ENCODE measurements around the gene HNF1A.

HNF1A gene

GRCh38 chr12:120979862-120980696 is 1.7 kb downstream of the HNF1A start:
- Histone ChIP-seq H3K36me3 (ENCODE audit: control insufficient read depth in 1 of 2, insufficient read depth in 2 of 2, low read length in 2 of 2) (no peaks in the 10 kb centered on the region), H3K9me3 (ENCODE audit: control insufficient read depth in 1 of 2, low read length in 2 of 2) (no peaks in the 10 kb centered on the region), H3K27me3 (ENCODE audit: low read depth, low read length) (no peaks in the 10 kb centered on the region), H3K4me1 (ENCODE audit: control insufficient read depth in 1 of 2, insufficient read depth in 2 of 2, low read length in 2 of 2) (peaks cover 0 to 3% of the 10 kb centered on the region in 2 donors), H3K4me3 (ENCODE audit: low read depth in 1 of 2, low read length in 2 of 2) (peak overlapping the region in 1 of 2 donors; percentile 53), H3K27ac (ENCODE audit: low read length) (peak overlapping the region; percentile 40)

GRCh38 chr12:120980800-120981368 is 2.5 kb downstream of the HNF1A start:
- Histone ChIP-seq H3K27me3 (ENCODE audit: low read depth, low read length) (no peaks in the 10 kb centered on the region), H3K9me3 (ENCODE audit: control insufficient read depth in 1 of 2, low read length in 2 of 2) (no peaks in the 10 kb centered on the region), H3K4me3 (ENCODE audit: low read depth in 1 of 2, low read length in 2 of 2) (peak overlapping the region in 1 of 2 donors; percentile 53), H3K4me1 (ENCODE audit: control insufficient read depth in 1 of 2, insufficient read depth in 2 of 2, low read length in 2 of 2) (peaks cover 0 to 3% of the 10 kb centered on the region in 2 donors), H3K27ac (ENCODE audit: low read length) (peak overlapping the region; percentile 40), H3K36me3 (ENCODE audit: control insufficient read depth in 1 of 2, insufficient read depth in 2 of 2, low read length in 2 of 2) (no peaks in the 10 kb centered on the region)

- H3K27ac ChIP-seq (ENCODE audit: low read length): peak overlapping the region; percentile 40
Measured at GRCh38 chr12:120981407-120981941, 3.1 kb downstream of the HNF1A start.

GRCh38 chr12:120982659-120983058 is 4.3 kb downstream of the HNF1A start:
- Histone ChIP-seq H3K27ac (ENCODE audit: low read length) (no peak overlapping the region), H3K36me3 (ENCODE audit: control insufficient read depth in 1 of 2, insufficient read depth in 2 of 2, low read length in 2 of 2) (no peaks in the 10 kb centered on the region), H3K4me1 (ENCODE audit: control insufficient read depth in 1 of 2, insufficient read depth in 2 of 2, low read length in 2 of 2) (peaks cover 0 to 3% of the 10 kb centered on the region in 2 donors)

More at GRCh38 chr12:120981407-120981941, 3.1 kb downstream of the HNF1A start:
- Histone ChIP-seq H3K36me3 (ENCODE audit: control insufficient read depth in 1 of 2, insufficient read depth in 2 of 2, low read length in 2 of 2) (no peaks in the 10 kb centered on the region), H3K4me1 (ENCODE audit: control insufficient read depth in 1 of 2, insufficient read depth in 2 of 2, low read length in 2 of 2) (peaks cover 0 to 3% of the 10 kb centered on the region in 2 donors), H3K4me3 (ENCODE audit: low read depth in 1 of 2, low read length in 2 of 2) (no peak overlapping the region), H3K9me3 (ENCODE audit: control insufficient read depth in 1 of 2, low read length in 2 of 2) (no peaks in the 10 kb centered on the region), H3K27me3 (ENCODE audit: low read depth, low read length) (no peaks in the 10 kb centered on the region)

GRCh38 chr12:120983759-120984158 is 5.4 kb downstream of the HNF1A start:
- H3K27ac ChIP-seq (ENCODE audit: low read length): peak overlapping the region; percentile 58
- no peaks in the 10 kb centered on the region for H3K27me3 ChIP-seq (ENCODE audit: low read depth, low read length)
- no peaks in the 10 kb centered on the region for H3K9me3 ChIP-seq (ENCODE audit: control insufficient read depth in 1 of 2, low read length in 2 of 2)
- no peak overlapping the region for H3K4me3 ChIP-seq (ENCODE audit: low read depth in 1 of 2, low read length in 2 of 2)
- H3K36me3 ChIP-seq (ENCODE audit: control insufficient read depth in 1 of 2, insufficient read depth in 2 of 2, low read length in 2 of 2): no peaks in the 10 kb centered on the region
- H3K4me1 ChIP-seq (ENCODE audit: control insufficient read depth in 1 of 2, insufficient read depth in 2 of 2, low read length in 2 of 2): peaks cover 0 to 3% of the 10 kb centered on the region in 2 donors

More at GRCh38 chr12:120982659-120983058, 4.3 kb downstream of the HNF1A start:
- Histone ChIP-seq H3K4me3 (ENCODE audit: low read depth in 1 of 2, low read length in 2 of 2) (no peak overlapping the region), H3K9me3 (ENCODE audit: control insufficient read depth in 1 of 2, low read length in 2 of 2) (no peaks in the 10 kb centered on the region), H3K27me3 (ENCODE audit: low read depth, low read length) (no peaks in the 10 kb centered on the region)

GRCh38 chr12:120984351-120984898 is 6.1 kb downstream of the HNF1A start:
- no peaks in the 10 kb centered on the region for H3K27me3 ChIP-seq (ENCODE audit: low read depth, low read length)
- no peaks in the 10 kb centered on the region for H3K9me3 ChIP-seq (ENCODE audit: control insufficient read depth in 1 of 2, low read length in 2 of 2)
- peak overlapping the region; percentile 58 for H3K27ac ChIP-seq (ENCODE audit: low read length)
- H3K4me1 ChIP-seq (ENCODE audit: control insufficient read depth in 1 of 2, insufficient read depth in 2 of 2, low read length in 2 of 2): no peaks in the 10 kb centered on the region
- no peak overlapping the region for H3K4me3 ChIP-seq (ENCODE audit: low read depth in 1 of 2, low read length in 2 of 2)
- H3K36me3 ChIP-seq (ENCODE audit: control insufficient read depth in 1 of 2, insufficient read depth in 2 of 2, low read length in 2 of 2): no peaks in the 10 kb centered on the region

GRCh38 chr12:120988234-120988633 is 9.9 kb downstream of the HNF1A start:
- Histone ChIP-seq H3K27me3 (ENCODE audit: low read depth, low read length) (no peaks in the 10 kb centered on the region), H3K27ac (ENCODE audit: low read length) (no peak overlapping the region), H3K4me3 (ENCODE audit: low read depth in 1 of 2, low read length in 2 of 2) (no peak overlapping the region), H3K4me1 (ENCODE audit: control insufficient read depth in 1 of 2, insufficient read depth in 2 of 2, low read length in 2 of 2) (no peaks in the 10 kb centered on the region), H3K9me3 (ENCODE audit: control insufficient read depth in 1 of 2, low read length in 2 of 2) (no peaks in the 10 kb centered on the region), H3K36me3 (ENCODE audit: control insufficient read depth in 1 of 2, insufficient read depth in 2 of 2, low read length in 2 of 2) (no peaks in the 10 kb centered on the region)

- Histone ChIP-seq H3K27ac (ENCODE audit: low read length) (no peak overlapping the region), H3K27me3 (ENCODE audit: low read depth, low read length) (no peaks in the 10 kb centered on the region), H3K4me3 (ENCODE audit: low read depth in 1 of 2, low read length in 2 of 2) (no peak overlapping the region), H3K4me1 (ENCODE audit: control insufficient read depth in 1 of 2, insufficient read depth in 2 of 2, low read length in 2 of 2) (no peaks in the 10 kb centered on the region), H3K9me3 (ENCODE audit: control insufficient read depth in 1 of 2, low read length in 2 of 2) (no peaks in the 10 kb centered on the region), H3K36me3 (ENCODE audit: control insufficient read depth in 1 of 2, insufficient read depth in 2 of 2, low read length in 2 of 2) (no peaks in the 10 kb centered on the region)
Measured at GRCh38 chr12:120988658-120989057, 10.3 kb downstream of the HNF1A start.

GRCh38 chr12:120989687-120990086 is 11.3 kb downstream of the HNF1A start:
- no peaks in the 10 kb centered on the region for H3K27me3 ChIP-seq (ENCODE audit: low read depth, low read length)
- no peak overlapping the region for H3K4me3 ChIP-seq (ENCODE audit: low read depth in 1 of 2, low read length in 2 of 2)
- no peaks in the 10 kb centered on the region for H3K4me1 ChIP-seq (ENCODE audit: control insufficient read depth in 1 of 2, insufficient read depth in 2 of 2, low read length in 2 of 2)
- no peak overlapping the region for H3K27ac ChIP-seq (ENCODE audit: low read length)
- H3K36me3 ChIP-seq (ENCODE audit: control insufficient read depth in 1 of 2, insufficient read depth in 2 of 2, low read length in 2 of 2): no peaks in the 10 kb centered on the region
- no peaks in the 10 kb centered on the region for H3K9me3 ChIP-seq (ENCODE audit: control insufficient read depth in 1 of 2, low read length in 2 of 2)

- H3K36me3 ChIP-seq (ENCODE audit: control insufficient read depth in 1 of 2, insufficient read depth in 2 of 2, low read length in 2 of 2): no peaks in the 10 kb centered on the region
Measured at GRCh38 chr12:120990487-120991055, 12.2 kb downstream of the HNF1A start.

GRCh38 chr12:120991965-120992364 is 13.6 kb downstream of the HNF1A start:
- Histone ChIP-seq H3K36me3 (ENCODE audit: control insufficient read depth in 1 of 2, insufficient read depth in 2 of 2, low read length in 2 of 2) (no peaks in the 10 kb centered on the region), H3K27ac (ENCODE audit: low read length) (no peak overlapping the region), H3K4me3 (ENCODE audit: low read depth in 1 of 2, low read length in 2 of 2) (no peak overlapping the region), H3K9me3 (ENCODE audit: control insufficient read depth in 1 of 2, low read length in 2 of 2) (no peaks in the 10 kb centered on the region), H3K4me1 (ENCODE audit: control insufficient read depth in 1 of 2, insufficient read depth in 2 of 2, low read length in 2 of 2) (no peaks in the 10 kb centered on the region), H3K27me3 (ENCODE audit: low read depth, low read length) (no peaks in the 10 kb centered on the region)

More at GRCh38 chr12:120990487-120991055, 12.2 kb downstream of the HNF1A start:
- Histone ChIP-seq H3K27me3 (ENCODE audit: low read depth, low read length) (no peaks in the 10 kb centered on the region), H3K4me1 (ENCODE audit: control insufficient read depth in 1 of 2, insufficient read depth in 2 of 2, low read length in 2 of 2) (no peaks in the 10 kb centered on the region), H3K9me3 (ENCODE audit: control insufficient read depth in 1 of 2, low read length in 2 of 2) (no peaks in the 10 kb centered on the region), H3K27ac (ENCODE audit: low read length) (no peak overlapping the region), H3K4me3 (ENCODE audit: low read depth in 1 of 2, low read length in 2 of 2) (no peak overlapping the region)
